ENCODE measurements around the gene SERTAD4.
A peak's percentile ranks its signal among the peaks of the same experiment; 100 is the strongest.
"Not testable (repeated sequence)": the region's sequence is repeated elsewhere in the genome, so short reads cannot be mapped to it uniquely, and the experiment has no call there.

Gene SERTAD4

GRCh38 chr1:210232511-210233215 lies at the start of gene SERTAD4:
TSS of gene SERTAD4 (plus strand) at chr1:210232796. CDS start at chr1:210237961, 5,165 bp downstream.
- DNase-seq, result peak; percentile 19

GRCh38 chr1:210185063-210185462 lies 47.5 kb upstream of the SERTAD4 start:
- no peak for DNase-seq

GRCh38 chr1:210187849-210188606 lies 44.6 kb upstream of the SERTAD4 start:
- DNase-seq, result not testable (repeated sequence)

GRCh38 chr1:210189426-210189825 lies 43.2 kb upstream of the SERTAD4 start:
- DNase-seq, result no peak

GRCh38 chr1:210195635-210196160 lies 36.9 kb upstream of the SERTAD4 start:
- DNase-seq, result no peak

- DNase-seq, result not testable (repeated sequence)
Measured at GRCh38 chr1:210196266-210196665, 36.3 kb upstream of the SERTAD4 start.

- DNase-seq, result no peak
Measured at GRCh38 chr1:210198840-210199239, 33.8 kb upstream of the SERTAD4 start.

- DNase-seq, result no peak
Measured at GRCh38 chr1:210200124-210200736, 32.4 kb upstream of the SERTAD4 start.

GRCh38 chr1:210201681-210202080 lies 30.9 kb upstream of the SERTAD4 start:
- DNase-seq, result no peak

GRCh38 chr1:210207597-210208450 lies 24.8 kb upstream of the SERTAD4 start:
- no peak for DNase-seq

- no peak for DNase-seq
Measured at GRCh38 chr1:210213335-210213734, 19.3 kb upstream of the SERTAD4 start.

- no peak for DNase-seq
Measured at GRCh38 chr1:210214573-210215409, 17.8 kb upstream of the SERTAD4 start.

GRCh38 chr1:210217482-210217881 lies 15.1 kb upstream of the SERTAD4 start:
- no peak for DNase-seq

- DNase-seq, result no peak
Measured at GRCh38 chr1:210218047-210218446, 14.5 kb upstream of the SERTAD4 start.

- no peak for DNase-seq
Measured at GRCh38 chr1:210222340-210223006, 10.1 kb upstream of the SERTAD4 start.

GRCh38 chr1:210223226-210223904 lies 9.2 kb upstream of the SERTAD4 start:
- no peak for DNase-seq

GRCh38 chr1:210228158-210228557 lies 4.4 kb upstream of the SERTAD4 start:
- no peak for DNase-seq

- DNase-seq, result no peak
Measured at GRCh38 chr1:210230149-210230695, 2.4 kb upstream of the SERTAD4 start.

- no peak for DNase-seq
Measured at GRCh38 chr1:210231846-210232510, 618 bp upstream of the SERTAD4 start.

- no peak for DNase-seq
Measured at GRCh38 chr1:210233216-210233494, 559 bp downstream of the SERTAD4 start.

Data from NCI-H774 (cell line).